ENCODE measurements around the gene SYK. TPM values are rescaled to one million over a fixed set of nuclear protein-coding genes. Genes with fewer than 3 reads are reported as not detected.
"Not testable (repeated sequence)": the region's sequence is repeated elsewhere in the genome, so short reads cannot be mapped to it uniquely, and the experiment has no call there.

SYK gene
- total RNA-seq, 1 donor: not detected

DNA sequence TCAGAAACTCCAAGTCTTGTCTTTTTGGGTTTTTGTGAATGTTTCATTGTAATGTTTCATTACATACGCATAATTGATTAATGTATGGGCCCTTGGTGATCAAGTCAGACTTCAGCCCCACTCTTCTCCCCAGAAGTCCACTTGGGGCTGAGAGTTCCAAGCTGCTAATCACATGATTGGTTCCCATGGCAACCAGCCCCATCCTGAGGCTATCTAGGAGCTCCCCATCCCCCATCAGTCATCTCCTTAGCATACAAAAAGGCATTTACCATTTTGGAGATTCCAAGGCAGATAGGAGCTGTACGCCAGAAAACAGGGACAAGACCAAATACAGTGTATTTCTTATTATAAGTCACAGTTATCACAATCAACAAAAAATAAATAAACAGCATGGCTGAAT is 22.9 kb upstream of the SYK start:
- Histone ChIP-seq H4K20me1 (ENCODE audit: insufficient read depth, low read length) (no peaks in the 10 kb centered on the region), H3K36me3 (ENCODE audit: insufficient read depth, low read length) (no peaks in the 10 kb centered on the region), H3K4me1 (ENCODE audit: insufficient read depth, low read length) (no peaks in the 10 kb centered on the region)

DNA sequence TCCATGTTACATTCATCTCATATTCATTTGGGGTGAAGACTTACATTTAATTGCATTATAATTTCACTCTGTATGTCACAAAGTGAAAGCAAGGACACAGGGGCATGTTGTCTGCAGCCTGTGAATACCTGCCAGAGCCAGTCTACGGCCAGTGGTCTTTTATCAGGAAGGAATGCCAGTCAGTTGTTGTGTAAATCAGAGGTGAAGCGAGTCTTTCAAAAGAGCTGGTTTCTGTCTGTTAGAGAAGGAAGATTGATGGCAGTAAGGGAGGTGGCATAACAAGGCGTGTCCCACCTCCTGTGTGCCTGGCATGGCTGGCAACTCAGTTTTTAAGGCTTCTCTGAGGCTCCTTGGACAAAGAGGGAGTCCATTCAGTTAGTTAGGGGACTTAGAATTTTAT is 18.1 kb upstream of the SYK start:
- TF ChIP-seq, protein P1, sequence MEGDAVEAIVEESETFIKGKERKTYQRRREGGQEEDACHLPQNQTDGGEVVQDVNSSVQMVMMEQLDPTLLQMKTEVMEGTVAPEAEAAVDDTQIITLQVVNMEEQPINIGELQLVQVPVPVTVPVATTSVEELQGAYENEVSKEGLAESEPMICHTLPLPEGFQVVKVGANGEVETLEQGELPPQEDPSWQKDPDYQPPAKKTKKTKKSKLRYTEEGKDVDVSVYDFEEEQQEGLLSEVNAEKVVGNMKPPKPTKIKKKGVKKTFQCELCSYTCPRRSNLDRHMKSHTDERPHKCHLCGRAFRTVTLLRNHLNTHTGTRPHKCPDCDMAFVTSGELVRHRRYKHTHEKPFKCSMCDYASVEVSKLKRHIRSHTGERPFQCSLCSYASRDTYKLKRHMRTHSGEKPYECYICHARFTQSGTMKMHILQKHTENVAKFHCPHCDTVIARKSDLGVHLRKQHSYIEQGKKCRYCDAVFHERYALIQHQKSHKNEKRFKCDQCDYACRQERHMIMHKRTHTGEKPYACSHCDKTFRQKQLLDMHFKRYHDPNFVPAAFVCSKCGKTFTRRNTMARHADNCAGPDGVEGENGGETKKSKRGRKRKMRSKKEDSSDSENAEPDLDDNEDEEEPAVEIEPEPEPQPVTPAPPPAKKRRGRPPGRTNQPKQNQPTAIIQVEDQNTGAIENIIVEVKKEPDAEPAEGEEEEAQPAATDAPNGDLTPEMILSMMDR (IDR thresholded peaks at IDR 0.05; ENCODE audit: extremely low read depth, low read depth, low read length): no peak
- Histone ChIP-seq H4K20me1 (ENCODE audit: insufficient read depth, low read length) (no peaks in the 10 kb centered on the region), H3K9me3 (ENCODE audit: low read depth, low read length) (no peaks in the 10 kb centered on the region), H3K79me2 (ENCODE audit: insufficient read depth, low read length) (no peaks in the 10 kb centered on the region), H3K4me2 (ENCODE audit: insufficient read depth, low read length) (no peak overlapping the region), H3K27me3 (ENCODE audit: insufficient read depth, low read length) (no peaks in the 10 kb centered on the region), H3K4me1 (ENCODE audit: insufficient read depth, low read length) (no peaks in the 10 kb centered on the region), H3K27ac (ENCODE audit: low read depth, low read length) (no peak overlapping the region), H3K4me3 (ENCODE audit: insufficient read depth, low read length) (no peak overlapping the region), H2AFZ (ENCODE audit: low read length) (no peak overlapping the region), H3K36me3 (ENCODE audit: insufficient read depth, low read length) (no peaks in the 10 kb centered on the region)
- DNase-seq (ENCODE audit: insufficient read length, low spot score, missing footprints): no peak

More for the DNA sequence above, 22.9 kb upstream of the SYK start:
- no peaks in the 10 kb centered on the region for H3K27me3 ChIP-seq (ENCODE audit: insufficient read depth, low read length)
- no peak overlapping the region for H3K27ac ChIP-seq (ENCODE audit: low read depth, low read length)
- H2AFZ ChIP-seq (ENCODE audit: low read length): no peak overlapping the region
- TF ChIP-seq, protein P1 (IDR thresholded peaks at IDR 0.05; ENCODE audit: extremely low read depth, low read depth, low read length): no peak
- H3K79me2 ChIP-seq (ENCODE audit: insufficient read depth, low read length): no peaks in the 10 kb centered on the region
- DNase-seq (ENCODE audit: insufficient read length, low spot score, missing footprints): no peak
- H3K4me2 ChIP-seq (ENCODE audit: insufficient read depth, low read length): no peak overlapping the region
- no peak overlapping the region for H3K4me3 ChIP-seq (ENCODE audit: insufficient read depth, low read length)
- no peaks in the 10 kb centered on the region for H3K9me3 ChIP-seq (ENCODE audit: low read depth, low read length)

DNA sequence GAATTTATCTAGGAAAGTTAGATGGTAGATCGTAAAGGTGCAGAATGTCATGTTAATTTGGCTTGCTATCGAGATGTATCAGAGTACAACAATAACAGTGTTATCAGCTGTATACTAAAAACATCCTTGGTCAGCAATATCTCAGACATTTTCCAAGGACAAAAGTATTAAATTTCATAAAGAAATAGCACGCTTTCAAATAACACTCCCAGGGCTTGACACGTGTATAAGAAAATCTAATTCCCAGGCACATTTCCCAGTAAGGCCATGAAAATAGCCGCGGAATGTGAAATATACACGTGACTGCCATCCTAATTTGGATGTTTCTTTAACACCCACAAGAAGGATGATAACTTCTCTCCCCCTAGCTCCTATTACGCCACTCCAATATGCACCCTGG is 17.7 kb upstream of the SYK start:
- Histone ChIP-seq H4K20me1 (ENCODE audit: insufficient read depth, low read length) (no peaks in the 10 kb centered on the region), H3K27me3 (ENCODE audit: insufficient read depth, low read length) (no peaks in the 10 kb centered on the region), H3K4me3 (ENCODE audit: insufficient read depth, low read length) (no peak overlapping the region), H2AFZ (ENCODE audit: low read length) (no peak overlapping the region), H3K27ac (ENCODE audit: low read depth, low read length) (no peak overlapping the region), H3K4me2 (ENCODE audit: insufficient read depth, low read length) (no peak overlapping the region), H3K36me3 (ENCODE audit: insufficient read depth, low read length) (no peaks in the 10 kb centered on the region), H3K79me2 (ENCODE audit: insufficient read depth, low read length) (no peaks in the 10 kb centered on the region), H3K9me3 (ENCODE audit: low read depth, low read length) (no peaks in the 10 kb centered on the region), H3K4me1 (ENCODE audit: insufficient read depth, low read length) (no peaks in the 10 kb centered on the region)
- DNase-seq (ENCODE audit: insufficient read length, low spot score, missing footprints): no peak
- TF ChIP-seq, protein P1 (IDR thresholded peaks at IDR 0.05; ENCODE audit: extremely low read depth, low read depth, low read length): no peak

DNA sequence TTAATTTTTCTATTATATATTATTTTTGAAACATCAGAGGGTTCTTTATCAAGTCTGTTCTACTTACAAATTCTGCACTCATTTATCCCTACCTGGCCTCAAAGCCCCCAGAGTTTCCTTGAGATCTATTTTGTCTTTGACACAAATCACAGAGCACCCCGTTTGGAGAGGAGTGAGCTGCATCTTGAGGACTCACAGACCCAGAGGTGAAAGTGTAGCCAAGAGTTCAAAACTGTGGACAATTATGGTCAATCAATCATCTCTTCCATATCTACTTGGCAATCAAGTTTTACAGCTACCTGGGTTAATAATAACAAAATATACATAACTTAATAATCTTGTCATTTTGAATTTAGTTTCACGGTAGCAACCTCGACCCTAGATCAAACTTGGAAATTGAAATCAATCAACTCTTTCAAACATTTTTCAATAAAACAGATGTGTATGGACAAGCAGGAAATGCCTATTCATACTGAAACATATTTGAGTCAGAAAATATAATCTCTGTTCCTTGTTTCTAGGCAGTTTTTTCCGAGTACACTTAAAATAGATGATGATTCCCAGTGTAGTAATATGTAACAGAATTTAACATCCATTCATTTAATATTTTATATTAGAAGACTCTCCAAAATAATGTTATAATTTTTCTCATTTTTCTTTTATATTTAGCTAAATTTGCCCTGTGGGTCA is 13.7 kb upstream of the SYK start:
- Histone ChIP-seq H3K27ac (ENCODE audit: low read depth, low read length) (no peak overlapping the region), H3K4me2 (ENCODE audit: insufficient read depth, low read length) (no peak overlapping the region), H3K36me3 (ENCODE audit: insufficient read depth, low read length) (no peaks in the 10 kb centered on the region), H3K9me3 (ENCODE audit: low read depth, low read length) (no peaks in the 10 kb centered on the region), H3K79me2 (ENCODE audit: insufficient read depth, low read length) (no peaks in the 10 kb centered on the region), H2AFZ (ENCODE audit: low read length) (no peak overlapping the region), H3K4me1 (ENCODE audit: insufficient read depth, low read length) (no peaks in the 10 kb centered on the region), H3K4me3 (ENCODE audit: insufficient read depth, low read length) (no peak overlapping the region), H3K27me3 (ENCODE audit: insufficient read depth, low read length) (no peaks in the 10 kb centered on the region), H4K20me1 (ENCODE audit: insufficient read depth, low read length) (no peaks in the 10 kb centered on the region)
- TF ChIP-seq, protein P1 (IDR thresholded peaks at IDR 0.05; ENCODE audit: extremely low read depth, low read depth, low read length): no peak
- DNase-seq (ENCODE audit: insufficient read length, low spot score, missing footprints): no peak

DNA sequence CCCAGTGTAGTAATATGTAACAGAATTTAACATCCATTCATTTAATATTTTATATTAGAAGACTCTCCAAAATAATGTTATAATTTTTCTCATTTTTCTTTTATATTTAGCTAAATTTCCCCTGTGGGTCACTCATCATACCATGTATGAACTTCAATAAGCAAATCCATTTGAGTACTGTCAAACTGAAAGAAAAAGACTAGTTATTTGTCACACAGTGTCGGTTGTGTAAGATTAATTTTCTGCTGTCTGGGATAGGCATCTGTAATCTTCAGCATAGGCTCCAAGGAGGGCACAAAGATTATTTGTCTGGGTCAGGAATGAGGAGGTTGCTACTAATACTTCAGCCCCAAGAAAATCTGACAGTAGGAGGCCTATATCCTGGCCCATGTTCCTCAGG is 13.1 kb upstream of the SYK start:
- H3K9me3 ChIP-seq (ENCODE audit: low read depth, low read length); H2AFZ ChIP-seq (ENCODE audit: low read length); H3K79me2 ChIP-seq (ENCODE audit: insufficient read depth, low read length); H3K27me3 ChIP-seq (ENCODE audit: insufficient read depth, low read length); H3K4me2 ChIP-seq (ENCODE audit: insufficient read depth, low read length); H3K27ac ChIP-seq (ENCODE audit: low read depth, low read length); DNase-seq (ENCODE audit: insufficient read length, low spot score, missing footprints); H4K20me1 ChIP-seq (ENCODE audit: insufficient read depth, low read length); H3K4me3 ChIP-seq (ENCODE audit: insufficient read depth, low read length); H3K4me1 ChIP-seq (ENCODE audit: insufficient read depth, low read length); H3K36me3 ChIP-seq (ENCODE audit: insufficient read depth, low read length): not testable (repeated sequence)
